Sciatic nerve (tissue), 2 donors: ENCODE measurements around the gene SLC39A7. TPM values are rescaled to one million over a fixed set of nuclear protein-coding genes. Genes with fewer than 3 reads are reported as not detected.

ENCODE experiments used
- ATAC-seq: fragments of 200-7000 bp; cut with Tn5 transposase; one replicate; pipeline ENCODE4 v1.9.1; 2020; ENCODE audit warnings: mild to moderate bottlenecking, moderate library complexity
- DNase-seq: peaks from one replicate; pipeline ENCODE4 v3.0.0-alpha.2; 2020; ENCODE audit warnings: low spot score
- intact Hi-C: fragments of 100-400 bp; cut with DNase I; formaldehyde crosslinking; loops from one replicate; pipeline ENCODE4 v1.14.2; 2022
- total RNA-seq: library from RNA; stranded (reverse); fragmentation: NEBNext Ultra II Directional; extraction: Animal tissue kit (Norgen Biotek cat#: 25700); gene quantifications from one replicate; pipeline ENCODE4 v1.2.1, GENCODE V29; 2021
- donor health status: DM: no; HTN: no; CAD: no.
- donor health status: DM: no; HTN: no; CAD: no.

The SLC39A7 gene
- total RNA-seq, 1 donor from 2014 or later, result 65.3 TPM

GRCh38 chr6:33185654-33186187 lies 14.9 kb upstream of the SLC39A7 start:
- intact Hi-C loops, result no loop called here
- ATAC-seq (no peak), DNase-seq (no peak)

- no peak for ATAC-seq
- intact Hi-C loops, result no loop called here
- no peak for DNase-seq
Measured at GRCh38 chr6:33187809-33188208, 12.9 kb upstream of the SLC39A7 start.

GRCh38 chr6:33189164-33189563 lies 11.5 kb upstream of the SLC39A7 start:
- ATAC-seq (no peak), DNase-seq (no peak)
- intact Hi-C loops, result no loop called here

- ATAC-seq, result no peak
- no peak for DNase-seq
- intact Hi-C loops, result no loop called here
Measured at GRCh38 chr6:33189625-33190448, 10.8 kb upstream of the SLC39A7 start.

GRCh38 chr6:33190504-33191107 lies 10.1 kb upstream of the SLC39A7 start:
- no peak for ATAC-seq
- intact Hi-C loops, result no loop called here

GRCh38 chr6:33191383-33192104 lies 9.1 kb upstream of the SLC39A7 start:
- no peak for DNase-seq

More at GRCh38 chr6:33190504-33191107, 10.1 kb upstream of the SLC39A7 start:
- no peak for DNase-seq

GRCh38 chr6:33192105-33192646 lies 8.5 kb upstream of the SLC39A7 start, which contains the start of gene COL11A2:
TSS of gene COL11A2 (minus strand) at chr6:33192467. CDS start at chr6:33192240, 227 bp downstream.
- intact Hi-C loops, result no loop called here
- DNase-seq (no peak), ATAC-seq (no peak)

More at GRCh38 chr6:33191383-33192104, 9.1 kb upstream of the SLC39A7 start:
- no peak for ATAC-seq
- intact Hi-C loops, result no loop called here

- intact Hi-C loops, result no loop called here
- DNase-seq (peak; percentile 77), ATAC-seq (peak; percentile 50)
Measured at GRCh38 chr6:33192671-33193602, 7.7 kb upstream of the SLC39A7 start.

- ATAC-seq (peak; percentile 4), DNase-seq (no peak)
Measured at GRCh38 chr6:33193619-33194018, 7.0 kb upstream of the SLC39A7 start.

GRCh38 chr6:33194431-33194979 lies 6.2 kb upstream of the SLC39A7 start:
- no peak for ATAC-seq
- intact Hi-C loops, result no loop called here
- no peak for DNase-seq

More at GRCh38 chr6:33193619-33194018, 7.0 kb upstream of the SLC39A7 start:
- intact Hi-C loops, result no loop called here

GRCh38 chr6:33195304-33196165 lies 5.1 kb upstream of the SLC39A7 start:
- intact Hi-C loops, result loop anchor here (5.0 kb wide), 1 partner anchor 33 kb away; no protein-coding TSS in a partner anchor
- ATAC-seq, result no peak
- DNase-seq, result no peak

GRCh38 chr6:33197431-33198048 lies 3.1 kb upstream of the SLC39A7 start:
- ATAC-seq (peak; percentile 5), DNase-seq (no peak)
- intact Hi-C loops, result loop anchor here (5.0 kb wide), 1 partner anchor 35 kb away; no protein-coding TSS in a partner anchor

- ATAC-seq (no peak), DNase-seq (no peak)
- intact Hi-C loops, result loop anchor here (5.0 kb wide), 1 partner anchor 36 kb away; no protein-coding TSS in a partner anchor
Measured at GRCh38 chr6:33198159-33198852, 2.4 kb upstream of the SLC39A7 start.

- intact Hi-C loops, result loop anchor here (5.0 kb wide), 1 partner anchor 37 kb away; no protein-coding TSS in a partner anchor
- DNase-seq (no peak), ATAC-seq (no peak)
Measured at GRCh38 chr6:33198853-33199436, 1.7 kb upstream of the SLC39A7 start.

GRCh38 chr6:33199687-33200218 lies 914 bp upstream of the SLC39A7 start:
- intact Hi-C loops, result loop anchor here (5.0 kb wide), 1 partner anchor 37 kb away; no protein-coding TSS in a partner anchor
- ATAC-seq (peak; percentile 2), DNase-seq (no peak)
